CD4-positive, alpha-beta T cell (primary cell): ENCODE data around the gene TMEM140. TPM values are rescaled to one million over a fixed set of nuclear protein-coding genes. Genes with fewer than 3 reads are reported as not detected.

ENCODE experiments used
- ATAC-seq: fragments of 200-7000 bp; cut with Tn5 transposase; one replicate; pipeline ENCODE4 v1.10.0; 2022; ENCODE audit warnings: mild to moderate bottlenecking; ENCODE audit not compliant: poor library complexity
- CTCF ChIA-PET: fragments of 350-600 bp; sonication (Branson Sonifier 250); formaldehyde crosslinking; loops from one replicate; lab custom pipeline; 2021; ENCODE audit warnings: antibody characterized with exemption, inconsistent platforms; lab: Charles Lee
- POLR2A ChIA-PET: fragments of 350-600 bp; sonication (Branson Sonifier 250); formaldehyde crosslinking; loops from one replicate; lab custom pipeline; 2021; ENCODE audit warnings: antibody characterized with exemption, inconsistent platforms; lab: Charles Lee
- DNase-seq, 14 experiments: peaks; one replicate each; pipeline ENCODE4 v3.0.0-alpha.2; 2013 to 2020; ENCODE audit warnings: mixed read lengths in 2 of 14
- H3K27ac ChIP-seq, 2 donors: one replicate each; pipeline versions ENCODE4 v1.5.1 to v1.7.0; 2013; ENCODE audit warnings: low read length in 2 of 2, low read depth in 1 of 2, mild to moderate bottlenecking in 1 of 2
- H3K27me3 ChIP-seq, 2 experiments: 1 replicate in 1 of 2; 2 replicates in 1 of 2; pipeline versions ENCODE4 v1.6.1 to v1.7.0; 2013; ENCODE audit warnings: low read length in 2 of 2, control low read depth in 1 of 2, mild to moderate bottlenecking in 1 of 2, moderate library complexity in 1 of 2; ENCODE audit not compliant: insufficient read depth in 2 of 2, control insufficient read depth in 1 of 2
- H3K36me3 ChIP-seq: one replicate; pipeline ENCODE4 v1.6.1; 2013; ENCODE audit warnings: low read length, control low read depth; ENCODE audit not compliant: insufficient read depth
- H3K4me1 ChIP-seq: one replicate; pipeline ENCODE4 v1.6.1; 2013; ENCODE audit warnings: low read length, control low read depth; ENCODE audit not compliant: insufficient read depth
- H3K4me3 ChIP-seq: one replicate; pipeline ENCODE4 v1.5.1; 2013; ENCODE audit warnings: mild to moderate bottlenecking, low read length, moderate library complexity
- H3K9me3 ChIP-seq, 2 experiments: 1 replicate in 1 of 2; 2 replicates in 1 of 2; pipeline versions ENCODE4 v1.6.1 to v1.7.0; 2013; ENCODE audit warnings: low read length in 2 of 2, mild to moderate bottlenecking in 2 of 2, control low read depth in 1 of 2, moderate library complexity in 1 of 2; ENCODE audit not compliant: control insufficient read depth in 1 of 2, insufficient read depth in 1 of 2
- H3K27ac Mint-ChIP-seq: one replicate; pipeline ENCODE4 v1.8.0; 2020; ENCODE audit warnings: mixed read lengths
- H3K27me3 Mint-ChIP-seq: one replicate; pipeline ENCODE4 v1.8.0; 2021; ENCODE audit warnings: mixed read lengths
- H3K36me3 Mint-ChIP-seq: one replicate; pipeline ENCODE4 v1.8.0; 2021; ENCODE audit warnings: low read depth, mixed read lengths
- H3K4me1 Mint-ChIP-seq: one replicate; pipeline ENCODE4 v1.8.0; 2021; ENCODE audit warnings: low read depth, mixed read lengths
- H3K4me3 Mint-ChIP-seq: one replicate; pipeline ENCODE4 v1.8.0; 2020; ENCODE audit warnings: mild to moderate bottlenecking, mixed read lengths
- H3K9me3 Mint-ChIP-seq: one replicate; pipeline ENCODE4 v1.8.0; 2020; ENCODE audit warnings: mixed read lengths
- intact Hi-C, 2 experiments: fragments of 100-400 bp; cut with DNase I in 1 of 2; cut with micrococcal nuclease in 1 of 2; formaldehyde crosslinking; loops; one replicate each; pipeline versions ENCODE4 v1.15.1 to v1.9.0; 2023 to 2025; cut with DNase I, micrococcal nuclease
- total RNA-seq, 174 experiments: library from RNA in 2 of 174; stranded (reverse) in 2 of 174; gene quantifications; one replicate each; pipeline ENCODE4 v1.2.3 and lab custom pipeline; 2021 to 2026
- TF ChIP-seq, protein P1 (sequence below): fragments of 200-600 bp; IDR thresholded peaks from one replicate; pipeline ENCODE4 v1.8.0; 2022; ENCODE audit warnings: antibody characterized with exemption, mild to moderate bottlenecking

The TMEM140 gene
- total RNA-seq, 2 experiments from 2014 or later, result 27.7 to 32.2 TPM

GRCh38 chr7:135178364-135178763, 30.5 kb downstream of the TMEM140 start:
- POLR2A ChIA-PET, result interaction anchor here (1.0 kb wide), 1 partner anchor 30 kb away, joined by 4 read pairs; the partner anchor contains the start of gene TMEM140
- CTCF ChIA-PET, result interaction anchor here (1.4 kb wide), 1 partner anchor 10 kb away, joined by 3 read pairs; no protein-coding TSS in a partner anchor
- H3K4me3 Mint-ChIP-seq, result no peak overlapping the region
- H3K9me3 ChIP-seq, result peaks cover 15 to 38% of the 10 kb centered on the region in 2 experiments
- no peaks in the 10 kb centered on the region for H3K27me3 Mint-ChIP-seq
- TF ChIP-seq, protein P1, sequence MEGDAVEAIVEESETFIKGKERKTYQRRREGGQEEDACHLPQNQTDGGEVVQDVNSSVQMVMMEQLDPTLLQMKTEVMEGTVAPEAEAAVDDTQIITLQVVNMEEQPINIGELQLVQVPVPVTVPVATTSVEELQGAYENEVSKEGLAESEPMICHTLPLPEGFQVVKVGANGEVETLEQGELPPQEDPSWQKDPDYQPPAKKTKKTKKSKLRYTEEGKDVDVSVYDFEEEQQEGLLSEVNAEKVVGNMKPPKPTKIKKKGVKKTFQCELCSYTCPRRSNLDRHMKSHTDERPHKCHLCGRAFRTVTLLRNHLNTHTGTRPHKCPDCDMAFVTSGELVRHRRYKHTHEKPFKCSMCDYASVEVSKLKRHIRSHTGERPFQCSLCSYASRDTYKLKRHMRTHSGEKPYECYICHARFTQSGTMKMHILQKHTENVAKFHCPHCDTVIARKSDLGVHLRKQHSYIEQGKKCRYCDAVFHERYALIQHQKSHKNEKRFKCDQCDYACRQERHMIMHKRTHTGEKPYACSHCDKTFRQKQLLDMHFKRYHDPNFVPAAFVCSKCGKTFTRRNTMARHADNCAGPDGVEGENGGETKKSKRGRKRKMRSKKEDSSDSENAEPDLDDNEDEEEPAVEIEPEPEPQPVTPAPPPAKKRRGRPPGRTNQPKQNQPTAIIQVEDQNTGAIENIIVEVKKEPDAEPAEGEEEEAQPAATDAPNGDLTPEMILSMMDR, result no peak
- H3K27ac Mint-ChIP-seq, result no peak overlapping the region
- H3K27me3 ChIP-seq, result no peaks in the 10 kb centered on the region
- DNase-seq (no peak), ATAC-seq (no peak)
- intact Hi-C loops, result no loop called here
- H3K9me3 Mint-ChIP-seq, result peaks cover 18% of the 10 kb centered on the region
- H3K4me1 ChIP-seq, result no peaks in the 10 kb centered on the region
- H3K36me3 ChIP-seq, result peaks cover 13% of the 10 kb centered on the region
- no peaks in the 10 kb centered on the region for H3K4me1 Mint-ChIP-seq
- H3K27ac ChIP-seq, result no peak overlapping the region
- H3K4me3 ChIP-seq, result no peak overlapping the region
- H3K36me3 Mint-ChIP-seq, result peaks cover 50% of the 10 kb centered on the region

DNA sequence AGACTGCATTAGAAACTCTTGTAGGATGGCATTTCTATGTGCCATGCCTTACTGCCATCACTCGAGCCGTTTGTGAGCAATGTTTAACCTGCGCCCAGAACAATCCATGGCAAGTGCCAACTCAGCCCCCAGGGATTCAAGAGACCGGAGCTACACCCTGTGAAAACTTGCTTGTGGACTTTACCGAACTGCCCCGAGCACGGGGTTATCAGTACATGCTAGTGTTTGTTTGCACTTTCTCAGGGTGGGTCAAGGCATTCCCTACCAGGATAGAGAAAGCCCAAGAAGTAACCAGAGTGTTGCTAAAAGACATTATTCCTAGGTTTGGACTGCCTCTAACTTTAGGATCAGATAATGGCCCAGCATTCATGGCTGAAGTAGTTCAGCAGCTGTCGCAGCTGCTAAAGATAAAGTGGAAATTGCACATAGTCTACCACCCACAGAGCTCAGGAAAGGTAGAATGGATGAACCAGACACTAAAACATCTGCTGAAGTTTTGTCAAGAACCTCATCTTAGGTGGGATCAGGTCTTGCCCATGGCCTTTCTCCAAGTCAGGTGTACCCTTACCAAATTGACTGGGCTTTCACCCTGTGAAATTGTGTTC, 31.6 kb downstream of the TMEM140 start:
- CTCF ChIA-PET, result interaction anchor here (1.0 kb wide), 1 partner anchor 9 kb away, joined by 3 read pairs; the partner anchor contains the start of gene CYREN
- POLR2A ChIA-PET, result interaction anchor here (1.1 kb wide), 1 partner anchor 11 kb away, joined by 3 read pairs; no protein-coding TSS in a partner anchor
- intact Hi-C loops, result no loop called here
- Mint-ChIP-seq H3K4me1 (no peaks in the 10 kb centered on the region), H3K27me3 (no peaks in the 10 kb centered on the region), H3K4me3 (no peak overlapping the region), H3K36me3 (peaks cover 61% of the 10 kb centered on the region), H3K9me3 (peaks cover 27% of the 10 kb centered on the region), H3K27ac (no peak overlapping the region)
- TF ChIP-seq, protein P1, result no peak
- H3K27ac ChIP-seq, result no peak overlapping the region
- H3K9me3 ChIP-seq, result peaks cover 18 to 42% of the 10 kb centered on the region in 2 experiments
- H3K4me3 ChIP-seq, result no peak overlapping the region
- H3K36me3 ChIP-seq, result peaks cover 24% of the 10 kb centered on the region
- ATAC-seq (no peak), DNase-seq (no peak)
- H3K27me3 ChIP-seq, result no peaks in the 10 kb centered on the region
- no peaks in the 10 kb centered on the region for H3K4me1 ChIP-seq

- no peak overlapping the region for H3K4me3 Mint-ChIP-seq
- H3K9me3 ChIP-seq, result peaks cover 18 to 42% of the 10 kb centered on the region in 2 experiments
- H3K9me3 Mint-ChIP-seq, result peaks cover 27% of the 10 kb centered on the region
- POLR2A ChIA-PET, result interaction anchor here (1.1 kb wide), 1 partner anchor 11 kb away, joined by 3 read pairs; no protein-coding TSS in a partner anchor
- no peak overlapping the region for H3K27ac ChIP-seq
- intact Hi-C loops, result no loop called here
- H3K4me3 ChIP-seq, result no peak overlapping the region
- no peaks in the 10 kb centered on the region for H3K4me1 ChIP-seq
- H3K27me3 ChIP-seq, result no peaks in the 10 kb centered on the region
- H3K36me3 Mint-ChIP-seq, result peaks cover 68% of the 10 kb centered on the region
- no peak for ATAC-seq
- CTCF ChIA-PET, result interaction anchor here (1.0 kb wide), 1 partner anchor 10 kb away, joined by 3 read pairs; the partner anchor contains the start of gene CYREN
- TF ChIP-seq, protein P1, result no peak
- peaks cover 26% of the 10 kb centered on the region for H3K36me3 ChIP-seq
- no peak overlapping the region for H3K27ac Mint-ChIP-seq
- H3K4me1 Mint-ChIP-seq, result no peaks in the 10 kb centered on the region
- no peaks in the 10 kb centered on the region for H3K27me3 Mint-ChIP-seq
- no peak for DNase-seq
Observed at GRCh38 chr7:135180122-135180521, 32.2 kb downstream of the TMEM140 start.
